OCI-LY7 (cell line): ENCODE measurements around the gene GLRA3. TPM values are rescaled to one million over a fixed set of nuclear protein-coding genes. Genes with fewer than 3 reads are reported as not detected.

ENCODE experiments used
- BruUV-seq: library from RNA; stranded (reverse); fragments of 400-500 nt; replicated peaks from 2 replicates; lab custom pipeline; 2021; lab: Mats Ljungman, UMichigan
- CTCF ChIA-PET: fragments of 300-600 bp; sonication (Branson Sonifier 250); formaldehyde crosslinking; loops from one replicate; lab custom pipeline; 2022; ENCODE audit warnings: antibody characterized with exemption; ENCODE audit not compliant: unreplicated experiment; lab: Charles Lee
- POLR2A ChIA-PET: fragments of 300-600 bp; sonication (Branson Sonifier 250); formaldehyde crosslinking; loops from one replicate; lab custom pipeline; 2022; ENCODE audit warnings: antibody characterized with exemption; lab: Charles Lee
- DNase-seq: peaks from one replicate; pipeline ENCODE4 v3.0.0-alpha.2; 2015; ENCODE audit warnings: low spot score
- H2AFZ ChIP-seq: fragments of 200-600 bp; sonication (generic), shearing (Covaris generic); 2 replicates; pipeline ENCODE4 v1.6.1; 2014; ENCODE audit warnings: mild to moderate bottlenecking, antibody characterized with exemption, low read length, moderate library complexity
- H3K27ac ChIP-seq: fragments of 200-600 bp; sonication (generic); 2 replicates; pipeline ENCODE4 v1.5.1; 2014; ENCODE audit warnings: mixed run types, low read depth, mild to moderate bottlenecking, moderate library complexity, low read length, inconsistent platforms; ENCODE audit not compliant: poor library complexity, severe bottlenecking
- H3K36me3 ChIP-seq: fragments of 200-600 bp; sonication (generic); 2 replicates; pipeline ENCODE4 v1.6.1; 2014; ENCODE audit warnings: mild to moderate bottlenecking, antibody characterized with exemption, low read length, moderate library complexity, mixed read lengths; ENCODE audit not compliant: insufficient read depth
- H3K4me1 ChIP-seq: fragments of 200-600 bp; sonication (generic); 2 replicates; pipeline ENCODE4 v1.5.1; 2014; ENCODE audit warnings: mild to moderate bottlenecking, low read length; ENCODE audit not compliant: insufficient read depth, poor library complexity, severe bottlenecking
- H3K4me2 ChIP-seq: fragments of 200-600 bp; sonication (generic); 2 replicates; pipeline ENCODE4 v1.6.1; 2014; ENCODE audit warnings: mild to moderate bottlenecking, low read length
- H3K4me3 ChIP-seq: fragments of 200-600 bp; sonication (generic); 2 replicates; pipeline ENCODE4 v1.5.1; 2014; ENCODE audit warnings: mild to moderate bottlenecking, low read depth, low read length; ENCODE audit not compliant: poor library complexity, severe bottlenecking
- H3K79me2 ChIP-seq: fragments of 200-600 bp; sonication (generic); 2 replicates; pipeline ENCODE4 v1.6.1; 2016; ENCODE audit warnings: low read depth, mild to moderate bottlenecking, low read length, moderate library complexity, mixed read lengths; ENCODE audit not compliant: insufficient read depth
- H3K9me2 ChIP-seq: fragments of 200-600 bp; sonication (generic); 2 replicates; pipeline ENCODE4 v1.6.1; 2016; ENCODE audit warnings: mild to moderate bottlenecking, low read length, mixed read lengths; ENCODE audit not compliant: insufficient read depth
- H3K9me3 ChIP-seq: fragments of 200-600 bp; sonication (generic); 2 replicates; pipeline ENCODE4 v1.6.1; 2014; ENCODE audit warnings: mild to moderate bottlenecking, mixed run types, low read length, mixed read lengths
- H4K20me1 ChIP-seq: fragments of 200-600 bp; sonication (generic); 2 replicates; pipeline ENCODE4 v1.6.1; 2014; ENCODE audit warnings: mild to moderate bottlenecking, antibody characterized with exemption, low read length, moderate library complexity, mixed read lengths; ENCODE audit not compliant: insufficient read depth
- CTCF ChIP-seq: fragments of 200-600 bp; sonication (generic); conservative IDR thresholded peaks from 2 replicates; pipeline ENCODE4 v1.5.1; 2014; ENCODE audit warnings: mild to moderate bottlenecking, antibody characterized with exemption, low read length, moderate library complexity, mixed read lengths
- EZH2phosphoT487 ChIP-seq: fragments of 200-600 bp; sonication (generic); IDR thresholded peaks from 2 replicates; pipeline ENCODE4 v1.6.1; 2018; ENCODE audit warnings: low read depth, borderline replicate concordance, mild to moderate bottlenecking, mixed run types, antibody characterized with exemption, low read length, moderate library complexity, mixed read lengths
- intact Hi-C: fragments of 100-400 bp; cut with micrococcal nuclease; formaldehyde crosslinking; loops from one replicate; pipeline ENCODE4 v1.10.0; 2022; ENCODE audit not compliant: unreplicated experiment
- total RNA-seq, 2 experiments: library from RNA; depleted of rRNA in 1 of 2; stranded (reverse); fragments of >200 nt in 1 of 2; shearing (Covaris generic) in 1 of 2; gene quantifications; 2 replicates each; pipeline ENCODE4 v1.2.3, GENCODE V29; 2014 to 2022

GLRA3 gene
- total RNA-seq, 2 experiments from 2014 or later, result 0.92 to 1.6 TPM

GRCh38 chr4:174742561-174742960, 86.5 kb downstream of the GLRA3 start:
- BruUV-seq, result no TSS peak
- Histone ChIP-seq H3K79me2 (no peaks in the 10 kb centered on the region), H3K4me3 (no peak overlapping the region), H2AFZ (no peak overlapping the region), H3K4me1 (no peaks in the 10 kb centered on the region), H3K4me2 (no peak overlapping the region), H3K27ac (no peak overlapping the region), H3K36me3 (no peaks in the 10 kb centered on the region), H3K9me2 (no peaks in the 10 kb centered on the region), H4K20me1 (no peaks in the 10 kb centered on the region), H3K9me3 (peaks cover 13% of the 10 kb centered on the region)
- intact Hi-C loops, result no loop called here
- POLR2A ChIA-PET, result interaction anchor here (0.5 to 2.5 kb wide), 10 partner anchors 7 to 1590 kb away, joined by 3 to 8 read pairs (median 4); no protein-coding TSS in a partner anchor
- CTCF ChIA-PET, result no interaction called here
- TF ChIP-seq EZH2phosphoT487 (no peak), CTCF (no peak)
- DNase-seq, result no peak

- TF ChIP-seq CTCF (no peak), EZH2phosphoT487 (no peak)
- ChIA-PET POLR2A (interaction anchor here (0.6 kb wide), 1 partner anchor 1196 kb away, joined by 6 read pairs; no protein-coding TSS in a partner anchor), CTCF (no interaction called here)
- intact Hi-C loops, result no loop called here
- Histone ChIP-seq H4K20me1 (no peaks in the 10 kb centered on the region), H3K4me2 (no peak overlapping the region), H3K9me2 (no peaks in the 10 kb centered on the region), H3K9me3 (0 out of 2 replicates have a peak, but pooled peaks cover under 1% of the 10 kb centered on the region), H3K36me3 (no peaks in the 10 kb centered on the region), H2AFZ (no peak overlapping the region), H3K79me2 (no peaks in the 10 kb centered on the region), H3K4me3 (no peak overlapping the region), H3K27ac (no peak overlapping the region), H3K4me1 (no peaks in the 10 kb centered on the region)
- no peak for DNase-seq
- no TSS peak for BruUV-seq
These were observed 89.5 kb downstream of the GLRA3 start for GRCh38 chr4:174739576-174739975.

DNA sequence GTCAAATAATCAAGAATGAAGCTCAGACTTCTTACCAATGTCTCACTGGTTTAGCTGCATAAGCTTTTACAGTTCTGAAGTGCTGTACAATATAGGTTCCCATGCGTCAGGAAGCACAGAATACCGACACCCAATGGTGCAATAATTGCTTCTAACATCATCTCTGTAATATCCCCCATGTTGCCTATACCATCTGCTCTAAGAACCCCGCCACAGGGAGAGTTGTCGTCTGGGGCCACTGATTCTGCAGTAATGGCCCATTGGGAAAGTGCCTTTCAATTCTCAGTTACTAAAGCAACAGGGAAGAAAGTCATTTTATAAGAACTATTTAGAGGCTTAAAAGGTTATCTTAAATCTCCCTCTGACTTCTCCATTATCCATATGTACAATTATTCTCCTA, 94.9 kb downstream of the GLRA3 start:
- Histone ChIP-seq H3K27ac (no peak overlapping the region), H3K4me2 (no peak overlapping the region), H3K4me1 (no peaks in the 10 kb centered on the region), H3K4me3 (no peak overlapping the region), H3K79me2 (no peaks in the 10 kb centered on the region), H3K9me3 (0 out of 2 replicates have a peak, but pooled peaks cover 3% of the 10 kb centered on the region), H3K9me2 (no peaks in the 10 kb centered on the region), H3K36me3 (no peaks in the 10 kb centered on the region), H4K20me1 (no peaks in the 10 kb centered on the region), H2AFZ (no peak overlapping the region)
- DNase-seq, result no peak
- CTCF ChIA-PET, result no interaction called here
- POLR2A ChIA-PET, result interaction anchor here (0.7 to 1.1 kb wide), 2 partner anchors 9 to 98 kb away, joined by 3 read pairs; no protein-coding TSS in a partner anchor
- BruUV-seq, result no TSS peak
- TF ChIP-seq CTCF, result no peak
- no peak for TF ChIP-seq EZH2phosphoT487
- intact Hi-C loops, result no loop called here
